ENCODE measurements around the gene YWHAG.
"Not testable (repeated sequence)": the region's sequence is repeated elsewhere in the genome, so short reads cannot be mapped to it uniquely, and the experiment has no call there.

The YWHAG gene

GRCh38 chr7:76317782-76318487 is 40.9 kb downstream of the YWHAG start:
- DNase-seq = peak; percentile 99

- no peak for DNase-seq
These were observed 41.6 kb downstream of the YWHAG start for GRCh38 chr7:76316984-76317781.

GRCh38 chr7:76315364-76315763 is 43.4 kb downstream of the YWHAG start:
- peak; percentile 92 for DNase-seq

GRCh38 chr7:76314740-76315139 is 44.1 kb downstream of the YWHAG start:
- not testable (repeated sequence) for DNase-seq

GRCh38 chr7:76314042-76314721 is 44.6 kb downstream of the YWHAG start:
- DNase-seq = peak; percentile 97

GRCh38 chr7:76311838-76312237 is 47.0 kb downstream of the YWHAG start:
- not testable (repeated sequence) for DNase-seq

- DNase-seq = peak; percentile 81
These were observed 48.5 kb downstream of the YWHAG start for GRCh38 chr7:76310102-76310957.

GRCh38 chr7:76309341-76310101 is 49.3 kb downstream of the YWHAG start:
- DNase-seq = not testable (repeated sequence)

- DNase-seq = not testable (repeated sequence)
These were observed 49.9 kb downstream of the YWHAG start for GRCh38 chr7:76308874-76309273.

GRCh38 chr7:76304888-76305375 is 53.9 kb downstream of the YWHAG start:
- no peak for DNase-seq

GRCh38 chr7:76303202-76304147 is 55.3 kb downstream of the YWHAG start:
- DNase-seq = peak; percentile 95

- peak; percentile 91 for DNase-seq
These were observed 56.2 kb downstream of the YWHAG start, which contains the start of gene HSPB1 for GRCh38 chr7:76302347-76303201. TSS of gene HSPB1 (plus strand) at chr7:76302673. CDS start at chr7:76302713, 40 bp downstream.

GRCh38 chr7:76301000-76301399 is 57.8 kb downstream of the YWHAG start:
- DNase-seq = no peak

- DNase-seq = no peak
These were observed 58.5 kb downstream of the YWHAG start for GRCh38 chr7:76300166-76300731.

GRCh38 chr7:76296743-76297740 is 61.7 kb downstream of the YWHAG start:
- no peak for DNase-seq

- DNase-seq = peak; percentile 89
These were observed 64.3 kb downstream of the YWHAG start for GRCh38 chr7:76294344-76295024.

- no peak for DNase-seq
These were observed 65.3 kb downstream of the YWHAG start for GRCh38 chr7:76293407-76293901.
